Adrenal gland (tissue), 5 donors: ENCODE measurements around the gene NEGR1.

Experiments
- POLR2A ChIP-seq, 2 donors: fragments of 450-650 bp; IDR thresholded peaks; one replicate each; pipeline ENCODE4 v1.6.1; 2017; ENCODE audit warnings: antibody characterized with exemption in 2 of 2, mild to moderate bottlenecking in 2 of 2, moderate library complexity in 1 of 2
- TF ChIP-seq, protein P1 (sequence below), 6 experiments: fragments of 450-650 bp in 4 of 6; fragments of 200-600 bp in 2 of 6; sonication (generic) in 1 of 6; IDR thresholded peaks; 1 replicate in 5 of 6; 2 replicates in 1 of 6; pipeline versions ENCODE4 v1.5.1 to v1.8.0; 2016 to 2021; ENCODE audit warnings: antibody characterized with exemption in 6 of 6, mild to moderate bottlenecking in 2 of 6, moderate library complexity in 1 of 6
- donor health status: DM: no; HTN: no; CAD: no.

DNA sequence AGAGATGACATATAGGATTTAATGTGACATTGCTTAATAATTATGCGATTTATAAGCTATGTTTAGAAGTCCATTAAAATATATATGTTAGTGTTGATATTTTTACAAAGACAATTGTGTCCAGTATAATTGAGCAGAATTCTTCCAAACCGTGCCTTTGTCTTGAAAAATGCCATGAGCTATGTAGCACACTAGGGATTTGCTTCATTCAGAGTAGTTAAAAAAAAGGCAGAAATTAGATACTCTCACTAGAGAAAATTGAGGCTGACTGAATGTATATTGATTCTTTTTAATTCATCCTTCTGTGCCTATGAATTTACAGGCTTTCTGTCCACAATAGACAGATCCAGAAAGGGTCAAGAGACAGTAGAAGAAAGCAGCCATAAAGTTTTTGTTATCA is 429.0 kb downstream of the NEGR1 start:
- TF ChIP-seq POLR2A (IDR thresholded peaks at IDR 0.05), result no peak
- TF ChIP-seq, protein P1, sequence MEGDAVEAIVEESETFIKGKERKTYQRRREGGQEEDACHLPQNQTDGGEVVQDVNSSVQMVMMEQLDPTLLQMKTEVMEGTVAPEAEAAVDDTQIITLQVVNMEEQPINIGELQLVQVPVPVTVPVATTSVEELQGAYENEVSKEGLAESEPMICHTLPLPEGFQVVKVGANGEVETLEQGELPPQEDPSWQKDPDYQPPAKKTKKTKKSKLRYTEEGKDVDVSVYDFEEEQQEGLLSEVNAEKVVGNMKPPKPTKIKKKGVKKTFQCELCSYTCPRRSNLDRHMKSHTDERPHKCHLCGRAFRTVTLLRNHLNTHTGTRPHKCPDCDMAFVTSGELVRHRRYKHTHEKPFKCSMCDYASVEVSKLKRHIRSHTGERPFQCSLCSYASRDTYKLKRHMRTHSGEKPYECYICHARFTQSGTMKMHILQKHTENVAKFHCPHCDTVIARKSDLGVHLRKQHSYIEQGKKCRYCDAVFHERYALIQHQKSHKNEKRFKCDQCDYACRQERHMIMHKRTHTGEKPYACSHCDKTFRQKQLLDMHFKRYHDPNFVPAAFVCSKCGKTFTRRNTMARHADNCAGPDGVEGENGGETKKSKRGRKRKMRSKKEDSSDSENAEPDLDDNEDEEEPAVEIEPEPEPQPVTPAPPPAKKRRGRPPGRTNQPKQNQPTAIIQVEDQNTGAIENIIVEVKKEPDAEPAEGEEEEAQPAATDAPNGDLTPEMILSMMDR (IDR thresholded peaks at IDR 0.05), result no peak
